DND-41 (cell line): ENCODE data around the gene CD93.

Experiments
- ATAC-seq: fragments of 200-7000 bp; cut with Tn5 transposase; 3 replicates; pipeline ENCODE4 v1.9.1; 2021; ENCODE audit warnings: low read depth; ENCODE audit not compliant: insufficient read depth
- DNase-seq: peaks from one replicate; pipeline ENCODE4 v3.0.0-alpha.2; 2020
- H2AFZ ChIP-seq: 2 replicates; pipeline ENCODE4 v1.6.0; 2012; ENCODE audit warnings: low read depth, low read length
- H3K27ac ChIP-seq: 2 replicates; pipeline ENCODE4 v1.5.1; 2012; ENCODE audit warnings: low read length, inconsistent platforms
- H3K27me3 ChIP-seq: fragments of 200-600 bp; sonication (generic); 2 replicates; pipeline ENCODE4 v1.6.0; 2012; ENCODE audit warnings: low read length, mild to moderate bottlenecking, inconsistent platforms; ENCODE audit not compliant: insufficient read depth, poor library complexity
- H3K36me3 ChIP-seq: 2 replicates; pipeline ENCODE4 v1.5.1; 2012; ENCODE audit warnings: low read length, inconsistent platforms; ENCODE audit not compliant: insufficient read depth
- H3K4me1 ChIP-seq: 2 replicates; pipeline ENCODE4 v1.5.1; 2012; ENCODE audit warnings: mild to moderate bottlenecking, low read length; ENCODE audit not compliant: insufficient read depth
- H3K4me2 ChIP-seq: 2 replicates; pipeline ENCODE4 v1.6.0; 2012; ENCODE audit warnings: mild to moderate bottlenecking, moderate library complexity, low read length, inconsistent platforms; ENCODE audit not compliant: insufficient read depth
- H3K4me3 ChIP-seq, 2 experiments: fragments of 200-600 bp in 1 of 2; shearing (Covaris generic) in 1 of 2; 2 replicates each; pipeline ENCODE4 v1.5.1; 2012 to 2016; ENCODE audit warnings: inconsistent platforms in 2 of 2, low read length in 2 of 2, mild to moderate bottlenecking in 2 of 2, low read depth in 1 of 2, moderate library complexity in 1 of 2
- H3K79me2 ChIP-seq: 2 replicates; pipeline ENCODE4 v1.6.0; 2012; ENCODE audit warnings: low read length, inconsistent platforms; ENCODE audit not compliant: insufficient read depth
- H3K9ac ChIP-seq: 2 replicates; pipeline ENCODE4 v1.6.0; 2012; ENCODE audit warnings: low read depth, mild to moderate bottlenecking, inconsistent platforms, low read length, moderate library complexity
- H3K9me3 ChIP-seq: 2 replicates; pipeline ENCODE4 v1.5.1; 2012; ENCODE audit warnings: low read length, moderate library complexity, mild to moderate bottlenecking, inconsistent platforms; ENCODE audit not compliant: insufficient read depth, severe bottlenecking
- H4K20me1 ChIP-seq: 2 replicates; pipeline ENCODE4 v1.6.0; 2012; ENCODE audit warnings: low read length; ENCODE audit not compliant: insufficient read depth
- CTCF ChIP-seq: IDR thresholded peaks from 2 replicates; pipeline ENCODE4 v1.5.1; 2012; ENCODE audit warnings: borderline replicate concordance, low read length, moderate library complexity, mild to moderate bottlenecking; ENCODE audit not compliant: poor library complexity, severe bottlenecking; ENCODE audit errors: extremely low read depth
- EZH2 ChIP-seq: IDR thresholded peaks from 3 replicates; pipeline ENCODE4 v1.6.1; 2012; ENCODE audit warnings: borderline replicate concordance, low read depth, mild to moderate bottlenecking, moderate library complexity, low read length, inconsistent platforms; ENCODE audit not compliant: severe bottlenecking

CD93 gene

GRCh38 chr20:23127506-23128279 is 41.6 kb upstream of the CD93 start:
- H4K20me1 ChIP-seq: no peaks in the 10 kb centered on the region
- H3K27ac ChIP-seq: peak overlapping the region; percentile 97
- no peaks in the 10 kb centered on the region for H3K9me3 ChIP-seq
- no peaks in the 10 kb centered on the region for H3K79me2 ChIP-seq
- no peaks in the 10 kb centered on the region for H3K27me3 ChIP-seq
- TF ChIP-seq EZH2: no peak
- TF ChIP-seq CTCF: no peak
- no peak overlapping the region for H3K4me3 ChIP-seq
- H3K4me1 ChIP-seq: peaks cover 81% of the 10 kb centered on the region
- ATAC-seq: no peak
- no peak overlapping the region for H2AFZ ChIP-seq
- no peak for DNase-seq
- no peaks in the 10 kb centered on the region for H3K36me3 ChIP-seq
- no peak overlapping the region for H3K4me2 ChIP-seq
- H3K9ac ChIP-seq: peak overlapping the region; percentile 65

- Histone ChIP-seq H3K4me3 (peak overlapping the region in 1 of 2 experiments; percentile 14; a peak in 1 of 4 replicates), H3K27me3 (no peaks in the 10 kb centered on the region), H3K36me3 (no peaks in the 10 kb centered on the region), H3K9me3 (no peaks in the 10 kb centered on the region), H3K27ac (peak overlapping the region; percentile 97), H3K9ac (peak overlapping the region; percentile 65), H4K20me1 (no peaks in the 10 kb centered on the region), H2AFZ (peak overlapping the region; percentile 23), H3K79me2 (0 out of 2 replicates have a peak, but pooled peaks cover 3% of the 10 kb centered on the region), H3K4me1 (peaks cover 81% of the 10 kb centered on the region), H3K4me2 (peak overlapping the region; percentile 50)
- DNase-seq (peak; percentile 63), ATAC-seq (peak; percentile 17)
- TF ChIP-seq CTCF: no peak
- no peak for TF ChIP-seq EZH2
These were observed 40.3 kb upstream of the CD93 start for GRCh38 chr20:23126281-23127061.

- H2AFZ ChIP-seq: no peak overlapping the region
- H3K4me3 ChIP-seq: peak overlapping the region in 1 of 2 experiments; percentile 16; a peak in 1 of 4 replicates
- peak overlapping the region; percentile 65 for H3K9ac ChIP-seq
- peak overlapping the region; percentile 97 for H3K27ac ChIP-seq
- ATAC-seq: peak; percentile 77
- DNase-seq: peak; percentile 95
- H3K9me3 ChIP-seq: no peaks in the 10 kb centered on the region
- no peaks in the 10 kb centered on the region for H3K27me3 ChIP-seq
- H3K4me1 ChIP-seq: peaks cover 88% of the 10 kb centered on the region
- no peak for TF ChIP-seq EZH2
- peak; percentile 46 for TF ChIP-seq CTCF
- H3K36me3 ChIP-seq: no peaks in the 10 kb centered on the region
- H3K79me2 ChIP-seq: peaks cover 6% of the 10 kb centered on the region
- peak overlapping the region; percentile 50 for H3K4me2 ChIP-seq
- no peaks in the 10 kb centered on the region for H4K20me1 ChIP-seq
These were observed 39.6 kb upstream of the CD93 start for GRCh38 chr20:23125625-23126191.
